Midbrain (tissue), 1 donor: Measurements from ENCODE around the gene LFNG.

Experiments
- DNase-seq: peaks from one replicate; lab custom pipeline; 2025; lab: John Stamatoyannopoulos, UW

The LFNG gene

GRCh38 chr7:2572101-2572842 is 52.7 kb downstream of the LFNG start:
- DNase-seq = no peak

GRCh38 chr7:2573761-2574160 is 54.2 kb downstream of the LFNG start:
- DNase-seq = no peak

- no peak for DNase-seq
Measured at GRCh38 chr7:2575046-2575732, 55.6 kb downstream of the LFNG start.

GRCh38 chr7:2575733-2576340 is 56.3 kb downstream of the LFNG start:
- DNase-seq = no peak

GRCh38 chr7:2576742-2577491 is 57.3 kb downstream of the LFNG start:
- no peak for DNase-seq
